K562 (cell line): ENCODE results near the gene JUP. TPM values are rescaled to one million over a fixed set of nuclear protein-coding genes. Genes with fewer than 3 reads are reported as not detected.

ENCODE experiments used
- ATAC-seq: fragments of 200-7000 bp; cut with Tn5 transposase; 3 replicates; pipeline ENCODE4 v1.9.1; 2020; ENCODE audit warnings: moderate library complexity
- BruUV-seq: library from RNA; stranded (reverse); fragments of 400-500 nt; replicated peaks from 2 replicates; lab custom pipeline; 2021; lab: Mats Ljungman, UMichigan
- CTCF ChIA-PET: fragments of 300-600 bp; formaldehyde crosslinking; extraction: SDS; loops from one replicate; lab custom pipeline; 2021; ENCODE audit warnings: low intra/inter-chr PET ratio; lab: Yijun Ruan, JAX
- POLR2A ChIA-PET: fragments of 300-600, 350-650 bp; sonication (Branson Sonifier 250); formaldehyde crosslinking; extraction: SDS; loops from one replicate; lab custom pipeline; 2021; ENCODE audit warnings: antibody characterized with exemption, inconsistent platforms; lab: Yijun Ruan, JAX
- DNase-seq, 4 experiments: peaks; one replicate each; pipeline versions ENCODE4 v3.0.0 to v3.0.0-alpha.2; 2011 to 2018; ENCODE audit warnings: low spot score in 3 of 4, mixed read lengths in 3 of 4; ENCODE audit errors: extremely low read depth in 1 of 4
- FAIRE-seq: peaks from 2 replicates; lab custom pipeline; 2011; peaks lifted over from hg19 to GRCh38; lab: Jason Lieb, UNC
- H2AFZ ChIP-seq: 2 replicates; pipeline ENCODE4 v1.6.0; 2011; ENCODE audit warnings: low read depth, low read length, control low read depth, inconsistent platforms
- H3K27ac ChIP-seq: fragments of 200-600 bp; 3 replicates; pipeline ENCODE4 v1.8.0; 2011; ENCODE audit warnings: low read depth, mild to moderate bottlenecking, control low read depth, inconsistent platforms, low read length, moderate library complexity, mixed read lengths; ENCODE audit errors: extremely low read depth
- H3K27me3 ChIP-seq, 2 experiments: fragments of 300-600 bp in 1 of 2; 2 replicates in 1 of 2; 3 replicates in 1 of 2; pipeline versions ENCODE4 v1.6.0 to v1.8.0; 2011; ENCODE audit warnings: inconsistent platforms in 2 of 2, low read length in 2 of 2, mild to moderate bottlenecking in 1 of 2, mixed read lengths in 1 of 2, moderate library complexity in 1 of 2; ENCODE audit not compliant: control insufficient read depth in 2 of 2, insufficient read depth in 2 of 2
- H3K36me3 ChIP-seq: fragments of 300-600 bp; 3 replicates; pipeline ENCODE4 v1.8.0; 2011; ENCODE audit warnings: mild to moderate bottlenecking, low read length, inconsistent platforms; ENCODE audit not compliant: control insufficient read depth, insufficient read depth
- H3K4me1 ChIP-seq, 2 experiments: fragments of 200-600 bp in 1 of 2; replicated peaks in 1 of 2; 2 replicates in 1 of 2; 3 replicates in 1 of 2; pipeline versions ENCODE4 v1.5.1 to v1.8.0; 2011; ENCODE audit warnings: inconsistent platforms in 2 of 2, low read length in 2 of 2, mild to moderate bottlenecking in 1 of 2, mixed read lengths in 1 of 2, moderate library complexity in 1 of 2; ENCODE audit not compliant: control insufficient read depth in 2 of 2, insufficient read depth in 2 of 2
- H3K4me2 ChIP-seq: 2 replicates; pipeline ENCODE4 v1.6.1; 2011; ENCODE audit warnings: low read length, control low read depth, inconsistent platforms, mixed read lengths; ENCODE audit not compliant: insufficient read depth
- H3K4me3 ChIP-seq: fragments of 200-600 bp; sonication (generic), shearing (Covaris generic); 2 replicates; pipeline ENCODE4 v1.5.1; 2016; ENCODE audit warnings: control low read depth, inconsistent platforms
- H3K79me2 ChIP-seq: fragments of 200-600 bp; 3 replicates; pipeline ENCODE4 v1.8.0; 2011; ENCODE audit warnings: low read length, inconsistent platforms; ENCODE audit not compliant: control insufficient read depth, insufficient read depth
- H3K9ac ChIP-seq, 2 experiments: 2 replicates each; pipeline versions ENCODE4 v1.6.0 to v1.6.1; 2011; ENCODE audit warnings: low read depth in 2 of 2, low read length in 2 of 2, control low read depth in 1 of 2, inconsistent platforms in 1 of 2, mild to moderate bottlenecking in 1 of 2, mixed read lengths in 1 of 2; ENCODE audit not compliant: insufficient read depth in 1 of 2
- H3K9me1 ChIP-seq: one replicate; pipeline ENCODE4 v1.6.0; 2011; ENCODE audit warnings: inconsistent platforms, mild to moderate bottlenecking, low read length, moderate library complexity; ENCODE audit not compliant: control insufficient read depth, insufficient read depth
- H3K9me3 ChIP-seq: replicated peaks from 2 replicates; pipeline ENCODE4 v1.5.1; 2011; ENCODE audit warnings: low read depth, low read length, inconsistent platforms; ENCODE audit not compliant: control insufficient read depth, insufficient read depth
- H4K20me1 ChIP-seq: replicated peaks from 2 replicates; pipeline ENCODE4 v1.6.1; 2011; ENCODE audit warnings: low read length, inconsistent platforms, mixed read lengths; ENCODE audit not compliant: control insufficient read depth, insufficient read depth
- ELF2 ChIP-seq: fragments of 250-450 bp; sonication (Bioruptor Pico); IDR thresholded peaks from 2 replicates; pipeline ENCODE4 v1.5.0; 2021; ENCODE audit warnings: mild to moderate bottlenecking
- WGBS: fragments of 100-300 bp; shearing (Covaris generic); methylation state at CpG from one replicate; pipeline ENCODE4 v1.1.6; 2016; ENCODE audit warnings: low coverage, mixed read lengths; ENCODE audit not compliant: insufficient coverage; ENCODE audit errors: missing lambda C conversion rate; 5-methylcytosine and 5-hydroxymethylcytosine counted together
- in situ Hi-C: fragments of 300-500 bp; cut with MboI; formaldehyde crosslinking; loops from 4 replicates; pipeline ENCODE4 v1.15.0; 2018; ENCODE audit warnings: inconsistent platforms, mixed read lengths
- intact Hi-C: fragments of 100-400 bp; cut with micrococcal nuclease; formaldehyde crosslinking; loops from 2 replicates; pipeline ENCODE4 v1.14.2; 2022
- polyA plus RNA-seq, 8 experiments: library from polyadenylated mRNA; depleted of rRNA in 4 of 8; stranded (reverse) in 5 of 8; unstranded in 3 of 8; fragments of >200 nt; fragmentation: Nextera tagmentation in 2 of 8; fragmentation: Illumina TruSeq in 1 of 8; extraction: Ambion mirVana in 2 of 8; extraction: Trizol in 1 of 8; gene quantifications; 2 replicates each; pipeline versions ENCODE4 v1.2.1 to v1.2.3, GENCODE V29; 2011 to 2014; ENCODE audit warnings: inconsistent platforms in 1 of 8, missing spikeins in 1 of 8
- total RNA-seq, 7 experiments: library from RNA; depleted of rRNA in 6 of 7; stranded (reverse); fragments of >200 nt in 6 of 7; fragmentation: Illumina TruSeq in 2 of 7; extraction: Trizol in 2 of 7; gene quantifications; 2 replicates each; pipeline versions ENCODE4 v1.2.1 to v1.2.3, GENCODE V29; 2011 to 2021; ENCODE audit warnings: low replicate concordance in 1 of 7
- TF ChIP-seq, protein P1 (sequence below): sonication (generic); formaldehyde crosslinking; IDR thresholded peaks from 2 replicates; pipeline ENCODE4 v1.9.0; 2022; ENCODE audit warnings: mild to moderate bottlenecking, missing genetic modification reagents

JUP gene
- total and polyA plus RNA-seq, 9 of the 15 experiments (the other 6 are each of a cell fraction or from before 2014, with no cell fraction given) = 6.4 to 177 (median 31.2) TPM

DNA sequence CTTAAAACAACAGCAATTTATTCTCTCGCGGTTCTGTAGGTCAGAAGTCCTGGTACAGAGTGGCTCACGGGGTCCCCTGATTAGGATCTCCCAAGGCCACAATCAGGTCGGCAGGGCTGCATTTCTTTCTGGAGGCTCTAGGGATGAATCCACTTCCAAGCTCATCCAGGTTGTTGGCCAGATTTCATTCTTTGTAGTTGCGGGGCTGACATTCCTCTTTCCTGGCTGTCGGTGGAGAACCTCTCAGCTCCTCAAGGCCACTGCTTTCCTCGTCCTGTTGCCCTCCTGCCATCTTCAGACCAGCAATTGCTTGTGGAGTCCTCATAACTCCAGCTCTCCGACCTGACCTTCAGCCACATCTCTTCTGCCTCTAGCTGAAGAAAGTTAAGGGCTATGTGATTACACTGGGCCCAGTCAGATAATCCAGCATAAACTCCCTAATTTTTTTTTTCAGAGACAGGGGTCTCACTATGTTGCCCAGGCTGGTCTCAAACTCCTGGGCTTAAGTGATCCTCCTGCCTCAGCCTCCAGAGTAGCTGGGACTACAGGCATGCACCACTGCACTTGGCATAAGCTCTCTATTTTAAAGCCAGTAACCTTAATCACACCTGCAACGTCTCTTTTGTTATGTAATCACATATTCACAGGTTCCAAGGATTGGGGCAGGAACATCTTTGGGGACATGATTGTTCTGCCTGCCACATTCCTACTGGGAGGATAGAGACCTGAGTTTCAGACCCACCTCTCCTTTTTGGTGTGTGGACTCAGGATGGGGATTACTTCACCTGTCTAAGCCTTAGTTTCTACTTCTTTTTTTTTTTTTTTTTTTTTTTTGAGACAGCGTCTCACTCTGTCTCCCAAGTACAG lies 78.5 kb downstream of the JUP start:
- ChIA-PET CTCF (no interaction called here), POLR2A (interaction anchor here (1.0 to 12.4 kb wide), 3 partner anchors 12 to 29 kb away, joined by 4 to 174 read pairs (median 24); partner anchors contain the start of gene EIF1)
- no peaks in the 10 kb centered on the region for H3K9me3 ChIP-seq
- no peaks in the 10 kb centered on the region for H3K79me2 ChIP-seq
- DNase-seq = no peak
- no peaks in the 10 kb centered on the region for H4K20me1 ChIP-seq
- ATAC-seq = no peak; the same call in 2 of the 3 replicates
- H3K36me3 ChIP-seq = no peaks in the 10 kb centered on the region
- no peaks in the 10 kb centered on the region; a peak in 3 of 5 replicates for H3K4me1 ChIP-seq
- FAIRE-seq = no peak
- no TSS peak for BruUV-seq
- no peak overlapping the region for H3K27ac ChIP-seq
- WGBS = 9% methylated on average over 10 of the region's 10 CpGs
- intact Hi-C loops = no loop called here
- no peaks in the 10 kb centered on the region for H3K9me1 ChIP-seq
- no peak overlapping the region for H2AFZ ChIP-seq
- no peak overlapping the region for H3K4me2 ChIP-seq
- no peak overlapping the region for H3K9ac ChIP-seq
- in situ Hi-C loops = no loop called here
- peaks cover 5 to 10% of the 10 kb centered on the region in 2 experiments; a peak in 3 of 5 replicates for H3K27me3 ChIP-seq
- 0 out of 2 replicates have a peak, but pooled peaks have one; percentile 20 for TF ChIP-seq ELF2 (CRISPR knock-in tag)
- TF ChIP-seq, protein P1, sequence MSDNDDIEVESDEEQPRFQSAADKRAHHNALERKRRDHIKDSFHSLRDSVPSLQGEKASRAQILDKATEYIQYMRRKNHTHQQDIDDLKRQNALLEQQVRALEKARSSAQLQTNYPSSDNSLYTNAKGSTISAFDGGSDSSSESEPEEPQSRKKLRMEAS (CRISPR knock-in tag) = no peak
- TF ChIP-seq, all 486 proteins: peak for 1
- no peak overlapping the region for H3K4me3 ChIP-seq
